OCI-M1 (cell line): ENCODE results near the gene FOXA3.

Experiments used
- DNase-seq: peaks from one replicate; lab custom pipeline; 2025; lab: John Stamatoyannopoulos, UW

Gene FOXA3

GRCh38 chr19:45863840-45864628, at the start of gene FOXA3:
Gene FOXA3 (plus strand): TSS chr19:45864326. CDS start chr19:45864457, 131 bp downstream.
- DNase-seq, result peak; percentile 71

- DNase-seq, result no peak
These were observed 49.2 kb upstream of the FOXA3 start, which contains the start of gene RSPH6A for GRCh38 chr19:45814851-45815480. Gene RSPH6A (minus strand): TSS chr19:45815308. CDS start chr19:45815176, 132 bp downstream.

GRCh38 chr19:45815481-45816216, 48.5 kb upstream of the FOXA3 start:
- no peak for DNase-seq

GRCh38 chr19:45816236-45817009, 47.7 kb upstream of the FOXA3 start:
- no peak for DNase-seq

- DNase-seq, result peak; percentile 98
These were observed 47.0 kb upstream of the FOXA3 start for GRCh38 chr19:45817010-45817724.

GRCh38 chr19:45817725-45818301, 46.3 kb upstream of the FOXA3 start:
- DNase-seq, result no peak

- no peak for DNase-seq
These were observed 44.4 kb upstream of the FOXA3 start for GRCh38 chr19:45819769-45820168.

- no peak for DNase-seq
These were observed 43.6 kb upstream of the FOXA3 start for GRCh38 chr19:45820413-45821102.

- DNase-seq, result no peak
These were observed 43.0 kb upstream of the FOXA3 start for GRCh38 chr19:45821103-45821521.

GRCh38 chr19:45821570-45821969, 42.6 kb upstream of the FOXA3 start:
- no peak for DNase-seq

- no peak for DNase-seq
These were observed 41.4 kb upstream of the FOXA3 start for GRCh38 chr19:45822716-45823115.

- no peak for DNase-seq
These were observed 40.9 kb upstream of the FOXA3 start for GRCh38 chr19:45823182-45823581.

GRCh38 chr19:45824041-45824471, 40.1 kb upstream of the FOXA3 start:
- no peak for DNase-seq

- DNase-seq, result no peak
These were observed 39.4 kb upstream of the FOXA3 start for GRCh38 chr19:45824531-45825262.

GRCh38 chr19:45825263-45825605, 38.9 kb upstream of the FOXA3 start:
- no peak for DNase-seq

- no peak for DNase-seq
These were observed 37.9 kb upstream of the FOXA3 start for GRCh38 chr19:45825917-45826893.

- no peak for DNase-seq
These were observed 37.2 kb upstream of the FOXA3 start for GRCh38 chr19:45826934-45827333.

- no peak for DNase-seq
These were observed 36.5 kb upstream of the FOXA3 start for GRCh38 chr19:45827459-45828093.
